ENCODE results near the gene RPL27A. TPM values are rescaled to one million over a fixed set of nuclear protein-coding genes. Genes with fewer than 3 reads are reported as not detected.

The RPL27A gene
- total and polyA plus RNA-seq, 2 donors (not counting 1 experiment from before 2014, with no cell fraction given) = 1,035 to 1,114 TPM

DNA sequence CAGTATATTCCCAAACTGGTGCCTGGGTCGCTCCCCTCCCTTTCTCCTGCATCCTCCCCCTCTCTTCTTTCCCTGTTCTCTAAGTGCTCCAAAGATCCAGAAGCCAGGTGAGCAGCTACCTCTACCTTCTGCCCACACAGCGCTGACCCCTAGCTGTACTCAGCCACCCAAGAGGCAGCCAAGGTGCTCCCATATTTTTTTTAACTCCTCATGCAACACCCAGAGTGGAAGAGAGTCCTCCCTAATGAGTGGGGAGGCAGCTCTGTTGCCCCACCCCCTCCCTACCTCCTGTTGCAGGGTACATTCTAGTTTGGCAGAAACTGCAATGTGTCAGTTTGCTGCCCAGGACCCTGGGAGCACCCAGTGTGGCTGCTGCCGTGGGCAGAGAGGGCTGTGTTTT is 40.2 kb downstream of the RPL27A start:
- no peak for DNase-seq (ENCODE audit: low read depth in 2 of 2)
- no peak overlapping the region for H3K9ac ChIP-seq (ENCODE audit: insufficient read depth, low read length)
- no peaks in the 10 kb centered on the region for H4K20me1 ChIP-seq (ENCODE audit: control insufficient read depth, extremely low read depth, insufficient read depth, low read length)
- H3K36me3 ChIP-seq (ENCODE audit: control insufficient read depth, insufficient read depth, low read length) = no peaks in the 10 kb centered on the region
- H3K27ac ChIP-seq (ENCODE audit: insufficient read depth, low read length) = peak overlapping the region; percentile 95
- H3K4me3 ChIP-seq (replicated peaks in 1 of 4; ENCODE audit: control extremely low read depth in 1 of 4, insufficient read depth in 1 of 4, low read depth in 3 of 4, low read length in 4 of 4) = no peak overlapping the region
- no peak overlapping the region for H2AFZ ChIP-seq (ENCODE audit: low read length)
- no peak overlapping the region for H3K4me2 ChIP-seq (ENCODE audit: extremely low read depth, insufficient read depth, low read length)
- H3K9me3 ChIP-seq (ENCODE audit: control insufficient read depth, insufficient read depth, low read depth, low read length) = no peaks in the 10 kb centered on the region
- no peaks in the 10 kb centered on the region for H3K27me3 ChIP-seq (ENCODE audit: control insufficient read depth, insufficient read depth, low read length)
- H3K4me1 ChIP-seq (ENCODE audit: control insufficient read depth, extremely low read depth, insufficient read depth, low read length) = peaks cover 54% of the 10 kb centered on the region
- no peak for TF ChIP-seq EZH2 (IDR thresholded peaks at IDR 0.05; ENCODE audit: low read length, missing control alignments)
- TF ChIP-seq, protein P1, sequence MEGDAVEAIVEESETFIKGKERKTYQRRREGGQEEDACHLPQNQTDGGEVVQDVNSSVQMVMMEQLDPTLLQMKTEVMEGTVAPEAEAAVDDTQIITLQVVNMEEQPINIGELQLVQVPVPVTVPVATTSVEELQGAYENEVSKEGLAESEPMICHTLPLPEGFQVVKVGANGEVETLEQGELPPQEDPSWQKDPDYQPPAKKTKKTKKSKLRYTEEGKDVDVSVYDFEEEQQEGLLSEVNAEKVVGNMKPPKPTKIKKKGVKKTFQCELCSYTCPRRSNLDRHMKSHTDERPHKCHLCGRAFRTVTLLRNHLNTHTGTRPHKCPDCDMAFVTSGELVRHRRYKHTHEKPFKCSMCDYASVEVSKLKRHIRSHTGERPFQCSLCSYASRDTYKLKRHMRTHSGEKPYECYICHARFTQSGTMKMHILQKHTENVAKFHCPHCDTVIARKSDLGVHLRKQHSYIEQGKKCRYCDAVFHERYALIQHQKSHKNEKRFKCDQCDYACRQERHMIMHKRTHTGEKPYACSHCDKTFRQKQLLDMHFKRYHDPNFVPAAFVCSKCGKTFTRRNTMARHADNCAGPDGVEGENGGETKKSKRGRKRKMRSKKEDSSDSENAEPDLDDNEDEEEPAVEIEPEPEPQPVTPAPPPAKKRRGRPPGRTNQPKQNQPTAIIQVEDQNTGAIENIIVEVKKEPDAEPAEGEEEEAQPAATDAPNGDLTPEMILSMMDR (conservative IDR thresholded peaks at IDR 0.05 in 1 of 2, IDR thresholded peaks at IDR 0.05 in 1 of 2; ENCODE audit: low read depth in 1 of 2, low read length in 2 of 2) = no peak
- no peaks in the 10 kb centered on the region for H3K79me2 ChIP-seq (ENCODE audit: control insufficient read depth, insufficient read depth, low read length)

DNA sequence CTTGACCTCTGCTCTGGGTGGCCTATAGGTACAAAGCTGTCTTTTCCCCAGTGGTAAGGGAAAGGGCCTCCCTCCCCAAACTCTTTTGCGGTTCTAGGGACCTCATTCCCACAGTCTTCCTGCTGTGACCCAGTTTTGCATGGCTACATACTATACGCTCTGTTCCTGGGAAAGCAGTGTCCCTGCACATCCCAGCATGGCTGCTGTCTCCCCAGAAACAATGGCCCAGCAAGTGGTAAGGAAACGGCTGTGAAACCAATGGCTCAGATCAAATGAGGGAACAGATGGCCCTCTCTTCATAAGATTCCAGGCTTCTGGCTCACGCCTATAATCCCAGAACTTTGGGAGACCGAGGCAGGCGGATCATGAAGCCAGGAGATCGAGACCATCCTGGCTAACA is 41.1 kb downstream of the RPL27A start:
- peaks cover 49% of the 10 kb centered on the region for H3K4me1 ChIP-seq (ENCODE audit: control insufficient read depth, extremely low read depth, insufficient read depth, low read length)

DNA sequence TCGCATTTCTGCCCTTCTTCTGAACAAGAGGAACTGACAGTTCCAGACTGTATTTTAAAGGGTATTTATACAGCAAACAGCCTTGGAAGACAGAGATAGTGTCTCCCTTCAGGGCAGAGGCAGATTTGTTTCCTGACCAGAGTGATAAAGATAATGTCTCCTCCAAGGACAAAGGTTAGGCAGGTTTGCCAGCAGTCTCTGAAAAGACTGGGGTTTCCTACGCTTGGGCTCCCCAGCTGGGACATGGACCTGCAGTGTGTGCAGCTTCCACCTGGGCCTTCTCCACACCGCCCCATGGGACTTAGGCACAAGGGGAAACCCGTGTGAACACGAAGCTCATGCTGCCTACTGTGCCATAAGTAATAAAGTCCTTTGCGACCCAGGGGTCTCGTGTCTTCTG is 42.1 kb downstream of the RPL27A start:
- no peaks in the 10 kb centered on the region for H3K27me3 ChIP-seq (ENCODE audit: control insufficient read depth, insufficient read depth, low read length)
- H3K27ac ChIP-seq (ENCODE audit: insufficient read depth, low read length) = no peak overlapping the region
- H3K9ac ChIP-seq (ENCODE audit: insufficient read depth, low read length) = no peak overlapping the region
- no peaks in the 10 kb centered on the region for H3K79me2 ChIP-seq (ENCODE audit: control insufficient read depth, insufficient read depth, low read length)
- H3K4me3 ChIP-seq (replicated peaks in 1 of 4; ENCODE audit: control extremely low read depth in 1 of 4, insufficient read depth in 1 of 4, low read depth in 3 of 4, low read length in 4 of 4) = no peak overlapping the region
- no peak overlapping the region for H3K4me2 ChIP-seq (ENCODE audit: extremely low read depth, insufficient read depth, low read length)
- no peak for DNase-seq (ENCODE audit: low read depth in 2 of 2)
- no peak overlapping the region for H2AFZ ChIP-seq (ENCODE audit: low read length)
- H3K36me3 ChIP-seq (ENCODE audit: control insufficient read depth, insufficient read depth, low read length) = no peaks in the 10 kb centered on the region
- H3K9me3 ChIP-seq (ENCODE audit: control insufficient read depth, insufficient read depth, low read depth, low read length) = no peaks in the 10 kb centered on the region
- H3K4me1 ChIP-seq (ENCODE audit: control insufficient read depth, extremely low read depth, insufficient read depth, low read length) = peaks cover 47% of the 10 kb centered on the region
- TF ChIP-seq, protein P1 (conservative IDR thresholded peaks at IDR 0.05 in 1 of 2, IDR thresholded peaks at IDR 0.05 in 1 of 2; ENCODE audit: low read depth in 1 of 2, low read length in 2 of 2) = no peak
- no peaks in the 10 kb centered on the region for H4K20me1 ChIP-seq (ENCODE audit: control insufficient read depth, extremely low read depth, insufficient read depth, low read length)

More for the DNA sequence above, 41.1 kb downstream of the RPL27A start:
- no peaks in the 10 kb centered on the region for H4K20me1 ChIP-seq (ENCODE audit: control insufficient read depth, extremely low read depth, insufficient read depth, low read length)
- DNase-seq (ENCODE audit: low read depth in 2 of 2) = no peak
- no peaks in the 10 kb centered on the region for H3K36me3 ChIP-seq (ENCODE audit: control insufficient read depth, insufficient read depth, low read length)
- H2AFZ ChIP-seq (ENCODE audit: low read length) = no peak overlapping the region
- no peaks in the 10 kb centered on the region for H3K27me3 ChIP-seq (ENCODE audit: control insufficient read depth, insufficient read depth, low read length)
- no peak overlapping the region for H3K9ac ChIP-seq (ENCODE audit: insufficient read depth, low read length)
- H3K79me2 ChIP-seq (ENCODE audit: control insufficient read depth, insufficient read depth, low read length) = no peaks in the 10 kb centered on the region
- no peak overlapping the region for H3K4me2 ChIP-seq (ENCODE audit: extremely low read depth, insufficient read depth, low read length)
- TF ChIP-seq, protein P1 (conservative IDR thresholded peaks at IDR 0.05 in 1 of 2, IDR thresholded peaks at IDR 0.05 in 1 of 2; ENCODE audit: low read depth in 1 of 2, low read length in 2 of 2) = no peak
- no peak for TF ChIP-seq EZH2 (IDR thresholded peaks at IDR 0.05; ENCODE audit: low read length, missing control alignments)
- H3K27ac ChIP-seq (ENCODE audit: insufficient read depth, low read length) = no peak overlapping the region
- no peaks in the 10 kb centered on the region for H3K9me3 ChIP-seq (ENCODE audit: control insufficient read depth, insufficient read depth, low read depth, low read length)
- H3K4me3 ChIP-seq (replicated peaks in 1 of 4; ENCODE audit: control extremely low read depth in 1 of 4, insufficient read depth in 1 of 4, low read depth in 3 of 4, low read length in 4 of 4) = no peak overlapping the region

Measured in fibroblast of lung (primary cell).